RKO (cell line): ENCODE measurements around the gene FAM81B.

ENCODE experiments used
- DNase-seq: peaks from one replicate; pipeline ENCODE4 v3.0.0-alpha.2; 2016; ENCODE audit warnings: low spot score

Gene FAM81B

GRCh38 chr5:95471942-95472341 is 80.8 kb downstream of the FAM81B start:
- peak; percentile 4 for DNase-seq

DNA sequence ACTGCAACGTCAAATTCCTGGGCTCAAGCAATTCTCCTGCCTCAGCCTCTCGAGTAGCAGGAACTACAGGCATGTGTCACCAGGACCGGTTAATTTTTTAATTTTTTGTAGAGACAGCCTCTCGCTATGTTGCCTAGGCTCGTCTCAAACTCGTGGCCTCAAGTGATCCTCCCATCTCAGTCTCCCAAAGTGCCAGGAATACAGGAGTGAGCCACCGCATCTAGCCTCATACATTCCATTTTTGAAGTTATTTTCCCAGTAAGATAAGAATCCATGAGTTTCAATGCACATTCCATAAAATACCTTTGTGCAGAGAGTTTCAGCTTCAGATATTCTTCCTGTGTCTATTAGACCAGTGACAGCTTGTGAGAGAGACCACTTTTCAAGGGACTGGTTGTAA is 93.3 kb downstream of the FAM81B start:
- DNase-seq = no peak

DNA sequence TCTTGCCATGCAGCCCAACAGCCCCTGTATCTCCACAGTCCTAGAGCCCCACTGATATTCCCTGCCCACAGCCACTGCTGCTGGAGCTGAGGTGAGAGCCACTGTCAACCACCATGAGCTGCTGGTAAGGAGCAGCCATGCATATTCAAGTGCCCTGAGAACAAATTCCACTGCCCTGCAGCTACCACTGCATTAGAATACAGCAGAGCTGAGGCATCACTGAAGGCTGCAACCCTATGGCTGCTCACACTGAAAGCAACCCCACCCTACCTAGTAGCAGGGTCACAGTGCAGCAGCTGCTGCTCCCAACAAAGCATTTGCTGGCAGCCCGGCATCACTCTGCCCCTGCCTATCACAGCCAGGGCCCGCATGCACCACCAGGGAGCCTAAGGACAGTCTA is 95.0 kb downstream of the FAM81B start:
- no peak for DNase-seq

GRCh38 chr5:95487880-95488279 is 96.7 kb downstream of the FAM81B start:
- no peak for DNase-seq
